AG10803 (cell line): ENCODE results near the gene EML6.
"Not testable (repeated sequence)": the region's sequence is repeated elsewhere in the genome, so short reads cannot be mapped to it uniquely, and the experiment has no call there.

ENCODE experiments used
- DNase-seq: peaks from one replicate; pipeline ENCODE4 v3.0.0; 2010; ENCODE audit warnings: low read depth
- H3K4me3 ChIP-seq: 2 replicates; pipeline ENCODE4 v1.5.1; 2011; ENCODE audit warnings: mild to moderate bottlenecking, low read length, control low read depth
- CTCF ChIP-seq: conservative IDR thresholded peaks from 2 replicates; pipeline ENCODE4 v1.5.1; 2011; ENCODE audit warnings: mild to moderate bottlenecking, low read length, control low read depth, inconsistent platforms

EML6 gene

GRCh38 chr2:54983345-54984220, 260.1 kb downstream of the EML6 start:
- no peak for TF ChIP-seq CTCF
- DNase-seq, result peak; percentile 30
- no peak overlapping the region for H3K4me3 ChIP-seq

GRCh38 chr2:54984476-54984875, 261.0 kb downstream of the EML6 start:
- no peak overlapping the region for H3K4me3 ChIP-seq
- DNase-seq, result no peak
- TF ChIP-seq CTCF, result no peak

GRCh38 chr2:54986264-54986663, 262.8 kb downstream of the EML6 start:
- no peak for DNase-seq
- no peak for TF ChIP-seq CTCF
- no peak overlapping the region for H3K4me3 ChIP-seq

- TF ChIP-seq CTCF, result no peak
- DNase-seq, result no peak
Observed at GRCh38 chr2:54988612-54989011, 265.1 kb downstream of the EML6 start.

GRCh38 chr2:54990694-54991093, 267.2 kb downstream of the EML6 start:
- not testable (repeated sequence) for DNase-seq

More at GRCh38 chr2:54988612-54989011, 265.1 kb downstream of the EML6 start:
- H3K4me3 ChIP-seq, result no peak overlapping the region

GRCh38 chr2:54995553-54995952, 272.1 kb downstream of the EML6 start:
- DNase-seq, result no peak
- no peak for TF ChIP-seq CTCF
- no peak overlapping the region for H3K4me3 ChIP-seq

More at GRCh38 chr2:54990694-54991093, 267.2 kb downstream of the EML6 start:
- not testable (repeated sequence) for H3K4me3 ChIP-seq

GRCh38 chr2:54997826-54998225, 274.4 kb downstream of the EML6 start:
- no peak for DNase-seq
- TF ChIP-seq CTCF, result peak; percentile 17; the same call in 1 of the 2 replicates
- H3K4me3 ChIP-seq, result no peak overlapping the region
